ENCODE data around the gene VPS51.

DNA sequence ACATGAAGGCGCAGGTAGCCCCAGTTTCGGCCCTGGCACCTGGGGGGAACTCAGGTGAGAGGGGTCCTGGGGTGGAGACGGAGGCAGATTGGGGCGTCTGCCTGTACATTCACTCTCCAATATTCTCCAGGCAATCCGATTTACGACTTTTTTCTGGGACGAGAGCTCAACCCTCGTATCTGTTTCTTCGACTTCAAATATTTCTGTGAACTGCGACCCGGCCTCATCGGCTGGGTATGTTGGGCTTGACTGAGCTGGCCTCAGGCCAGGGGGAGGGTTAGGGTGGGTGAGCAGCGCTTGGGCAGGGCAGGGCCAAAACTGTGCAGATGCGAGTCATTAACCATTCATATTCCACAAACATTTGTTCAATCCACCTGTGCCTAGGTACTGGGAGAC is 17.3 kb downstream of the VPS51 start:
- no peak for TF ChIP-seq SMAD1 (CRISPR knock-in tag; IDR thresholded peaks at IDR 0.05; ENCODE audit: borderline replicate concordance, low read depth)
- TF ChIP-seq SRSF1 (optimal IDR thresholded peaks at IDR 0.05; ENCODE audit: low read depth, low read length), result no peak
- no peak for TF ChIP-seq EP300 (IDR thresholded peaks at IDR 0.05; ENCODE audit: low read depth in 2 of 2, low read length in 2 of 2)
- no peak for TF ChIP-seq EP300 (CRISPR knock-in tag; IDR thresholded peaks at IDR 0.05; ENCODE audit: borderline replicate concordance)
- TF ChIP-seq ZSCAN29 (CRISPR knock-in tag; conservative IDR thresholded peaks at IDR 0.05), result no peak
- no peak for TF ChIP-seq TAF1 (CRISPR knock-in tag; IDR thresholded peaks at IDR 0.05)
- no peak for TF ChIP-seq ZBTB33 (CRISPR knock-in tag; IDR thresholded peaks at IDR 0.05)
- no peak for TF ChIP-seq RXRA (CRISPR knock-in tag; IDR thresholded peaks at IDR 0.05)
- TF ChIP-seq CTCF (CRISPR knock-in tag; IDR thresholded peaks at IDR 0.05), result no peak
- TF ChIP-seq REL (CRISPR knock-in tag; conservative IDR thresholded peaks at IDR 0.05), result no peak
- no peak; a peak in 1 of 4 replicates for TF ChIP-seq POLR2A (IDR thresholded peaks at IDR 0.05; ENCODE audit: insufficient read depth in 1 of 2, low read depth in 2 of 2, low read length in 2 of 2)
